Measurements from ENCODE around the gene KDM5C. TPM values are rescaled to one million over a fixed set of nuclear protein-coding genes. Genes with fewer than 3 reads are reported as not detected.

The KDM5C gene
- total and polyA plus RNA-seq, 2 experiments from 2014 or later = 83.0 to 185 TPM

DNA sequence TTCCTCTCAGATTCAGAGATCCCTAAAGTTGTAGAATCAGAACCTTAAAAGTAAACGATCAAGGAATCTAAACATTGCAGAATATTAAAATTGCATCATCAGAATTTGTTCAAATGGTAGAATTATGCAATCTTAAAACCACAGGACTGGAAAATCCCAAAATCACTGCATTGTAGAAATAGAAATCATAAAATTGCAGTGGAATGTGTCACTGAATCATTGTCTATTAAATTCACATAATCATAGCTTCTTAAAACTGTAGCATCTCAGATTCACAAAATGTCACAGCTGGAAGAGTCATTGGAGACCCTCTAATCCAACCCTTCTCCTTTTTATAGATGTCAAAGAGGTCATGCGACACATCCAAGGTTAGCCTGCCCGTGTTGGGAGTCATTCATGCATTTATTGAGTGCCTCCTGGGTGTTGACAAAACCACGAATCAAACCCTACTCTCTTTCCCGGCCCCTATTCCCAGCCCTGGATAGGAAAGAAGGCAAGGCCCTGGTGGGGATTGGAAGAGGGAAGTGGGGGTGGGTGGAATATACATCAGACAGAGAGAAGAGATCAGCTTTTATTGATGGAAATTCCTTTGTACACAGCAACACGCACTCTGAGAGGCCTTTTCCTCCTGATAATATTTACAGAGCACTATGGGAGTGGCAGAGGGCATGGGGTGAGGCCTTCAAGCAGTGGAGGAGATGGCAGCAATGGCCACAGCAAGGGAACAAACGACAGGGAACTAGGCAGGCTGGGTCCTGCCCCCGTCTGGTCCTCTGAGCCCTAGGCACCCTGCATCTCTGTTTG lies 41.0 kb upstream of the KDM5C start:
- H3K4me1 ChIP-seq (ENCODE audit: low read depth) = no peaks in the 10 kb centered on the region
- H3K4me3 ChIP-seq = no peak overlapping the region
- no peak for TF ChIP-seq CTCF (IDR thresholded peaks at IDR 0.05; ENCODE audit: low read depth, low read length)
- no peaks in the 10 kb centered on the region for H3K27me3 ChIP-seq
- peak in 1 of 2 donors; percentile 65 for DNase-seq (ENCODE audit: low read depth in 1 of 2, low spot score in 1 of 2)
- H3K9me3 ChIP-seq (ENCODE audit: low read depth) = no peaks in the 10 kb centered on the region
- H3K36me3 ChIP-seq = no peaks in the 10 kb centered on the region
- no peak overlapping the region for H3K27ac ChIP-seq

- H3K36me3 ChIP-seq = no peaks in the 10 kb centered on the region
- H3K4me1 ChIP-seq (ENCODE audit: low read depth) = no peaks in the 10 kb centered on the region
- H3K27ac ChIP-seq = no peak overlapping the region
- TF ChIP-seq CTCF (IDR thresholded peaks at IDR 0.05; ENCODE audit: low read depth, low read length) = no peak
- H3K9me3 ChIP-seq (ENCODE audit: low read depth) = no peaks in the 10 kb centered on the region
- H3K27me3 ChIP-seq = no peaks in the 10 kb centered on the region
- DNase-seq (ENCODE audit: low read depth in 1 of 2, low spot score in 1 of 2) = peak in 1 of 2 donors; percentile 22
- no peak overlapping the region for H3K4me3 ChIP-seq
Observed at GRCh38 chrX:53263597-53264094, 38.6 kb upstream of the KDM5C start.

DNA sequence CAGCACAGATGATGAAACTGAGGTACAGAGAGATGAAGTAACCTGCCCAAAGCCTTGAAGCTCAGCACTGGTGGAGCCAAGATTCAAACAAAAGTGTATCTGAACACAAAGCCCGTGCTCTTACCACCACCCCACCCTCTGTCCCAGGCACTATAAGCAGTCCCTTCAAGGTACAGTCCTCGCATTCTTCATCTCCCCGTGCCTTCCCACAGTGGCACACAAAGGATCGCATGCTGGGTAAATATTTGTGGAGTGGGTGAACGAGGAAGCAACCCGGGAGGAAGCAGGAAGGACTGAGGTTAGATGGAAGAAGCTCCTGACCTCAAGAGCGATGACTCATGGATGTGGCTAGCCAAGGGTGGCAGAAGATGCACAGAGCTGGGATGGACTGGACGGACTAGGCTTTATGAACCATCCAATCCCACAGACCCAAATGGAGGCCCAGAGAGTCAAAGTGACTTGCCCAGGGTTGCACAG lies 37.9 kb upstream of the KDM5C start:
- peak in 1 of 2 donors; percentile 63 for DNase-seq (ENCODE audit: low read depth in 1 of 2, low spot score in 1 of 2)
- Histone ChIP-seq H3K27me3 (no peaks in the 10 kb centered on the region), H3K4me3 (no peak overlapping the region)

DNA sequence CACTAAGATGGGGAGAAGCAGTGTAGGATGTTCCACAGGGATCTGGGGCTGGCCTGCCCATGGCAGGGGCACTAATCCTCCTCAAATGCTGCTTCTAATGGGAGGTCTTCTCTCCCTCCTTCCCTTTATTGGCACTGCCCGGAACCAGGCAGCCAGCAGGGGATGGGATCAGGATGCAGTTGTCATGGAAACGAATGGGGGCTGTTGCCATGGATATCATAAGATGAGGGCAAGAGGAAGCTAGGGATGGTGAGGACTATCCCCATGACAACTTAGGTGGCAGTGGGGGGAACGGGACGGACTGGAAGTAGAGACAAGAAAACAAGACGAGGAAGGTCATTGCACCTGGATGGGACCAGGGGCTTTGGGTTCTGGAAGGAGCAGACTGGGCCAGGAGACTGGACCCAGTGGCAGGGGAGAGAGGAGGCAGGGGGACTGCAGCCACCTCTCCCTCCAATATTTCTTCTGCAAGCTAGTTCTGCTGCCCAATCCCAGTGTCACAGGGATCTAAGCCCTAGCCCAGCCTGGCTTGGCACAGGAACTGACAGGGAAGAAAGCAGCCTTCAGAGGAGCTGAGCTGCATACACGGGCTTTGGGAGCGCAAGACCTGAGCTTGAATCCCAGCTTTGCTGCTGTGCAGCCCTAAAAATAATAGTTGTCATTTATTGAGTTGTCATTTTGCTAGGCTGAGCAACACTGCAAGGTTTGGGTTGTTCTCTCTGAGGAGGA lies 37.3 kb upstream of the KDM5C start:
- no peak for TF ChIP-seq CTCF (IDR thresholded peaks at IDR 0.05; ENCODE audit: low read depth, low read length)
- Histone ChIP-seq H3K4me1 (ENCODE audit: low read depth) (no peaks in the 10 kb centered on the region), H3K36me3 (no peaks in the 10 kb centered on the region), H3K27ac (no peak overlapping the region), H3K27me3 (no peaks in the 10 kb centered on the region), H3K4me3 (no peak overlapping the region), H3K9me3 (ENCODE audit: low read depth) (no peaks in the 10 kb centered on the region)
- DNase-seq (ENCODE audit: low read depth in 1 of 2, low spot score in 1 of 2) = no peak

More for the DNA sequence above, 37.9 kb upstream of the KDM5C start:
- Histone ChIP-seq H3K4me1 (ENCODE audit: low read depth) (no peaks in the 10 kb centered on the region), H3K9me3 (ENCODE audit: low read depth) (no peaks in the 10 kb centered on the region), H3K36me3 (no peaks in the 10 kb centered on the region), H3K27ac (no peak overlapping the region)
- TF ChIP-seq CTCF (IDR thresholded peaks at IDR 0.05; ENCODE audit: low read depth, low read length) = no peak

GRCh38 chrX:53261355-53261972 lies 36.5 kb upstream of the KDM5C start:
- H3K36me3 ChIP-seq = no peaks in the 10 kb centered on the region
- no peak for TF ChIP-seq CTCF (IDR thresholded peaks at IDR 0.05; ENCODE audit: low read depth, low read length)
- no peak overlapping the region for H3K4me3 ChIP-seq
- no peaks in the 10 kb centered on the region for H3K4me1 ChIP-seq (ENCODE audit: low read depth)
- H3K27me3 ChIP-seq = no peaks in the 10 kb centered on the region
- H3K9me3 ChIP-seq (ENCODE audit: low read depth) = no peaks in the 10 kb centered on the region
- no peak for DNase-seq (ENCODE audit: low read depth in 1 of 2, low spot score in 1 of 2)
- H3K27ac ChIP-seq = no peak overlapping the region

Data from cardiac muscle cell (in vitro differentiated cells and primary cell).